ENCODE results near the gene GLIPR1L2. TPM values are rescaled to one million over a fixed set of nuclear protein-coding genes. Genes with fewer than 3 reads are reported as not detected.

Gene GLIPR1L2
- total RNA-seq, 6 donors from 2014 or later = 0.34 to 9.4 (median 2.8) TPM

GRCh38 chr12:75446857-75447256, 56.0 kb downstream of the GLIPR1L2 start:
- Histone ChIP-seq H3K4me1 (no peaks in the 10 kb centered on the region), H3K27me3 (no peaks in the 10 kb centered on the region), H3K36me3 (no peaks in the 10 kb centered on the region), H3K9me3 (no peaks in the 10 kb centered on the region), H3K4me3 (no peak overlapping the region), H3K27ac (no peak overlapping the region)
- DNase-seq (no peak), ATAC-seq (ENCODE audit: low FRiP score in 2 of 2) (no peak)
- TF ChIP-seq POLR2AphosphoS5 (IDR thresholded peaks at IDR 0.05) = no peak
- no peak for TF ChIP-seq CTCF (IDR thresholded peaks at IDR 0.05)
- no peak for TF ChIP-seq EP300 (IDR thresholded peaks at IDR 0.05)
- TF ChIP-seq POLR2A (IDR thresholded peaks at IDR 0.05) = no peak

GRCh38 chr12:75447691-75448393, 57.0 kb downstream of the GLIPR1L2 start:
- H3K4me1 ChIP-seq = no peaks in the 10 kb centered on the region
- H3K9me3 ChIP-seq = no peaks in the 10 kb centered on the region
- H3K4me3 ChIP-seq = no peak overlapping the region
- ATAC-seq (ENCODE audit: low FRiP score in 2 of 2) (no peak), DNase-seq (no peak)
- no peaks in the 10 kb centered on the region for H3K36me3 ChIP-seq
- 75 to 85% methylated on average over 4 of the region's 4 CpGs for WGBS, 2 donors
- no peaks in the 10 kb centered on the region for H3K27me3 ChIP-seq
- TF ChIP-seq EP300 (IDR thresholded peaks at IDR 0.05) (no peak), POLR2A (IDR thresholded peaks at IDR 0.05) (no peak), POLR2AphosphoS5 (IDR thresholded peaks at IDR 0.05) (no peak), CTCF (IDR thresholded peaks at IDR 0.05) (no peak)
- no peak overlapping the region for H3K27ac ChIP-seq

GRCh38 chr12:75452675-75453330, 61.9 kb downstream of the GLIPR1L2 start:
- Histone ChIP-seq H3K36me3 (no peaks in the 10 kb centered on the region), H3K27ac (no peak overlapping the region), H3K9me3 (peaks cover 0 to 3% (median 1%) of the 10 kb centered on the region in 4 donors), H3K27me3 (no peaks in the 10 kb centered on the region), H3K4me3 (no peak overlapping the region), H3K4me1 (no peaks in the 10 kb centered on the region)
- ATAC-seq (ENCODE audit: low FRiP score in 2 of 2) (no peak), DNase-seq (no peak)
- WGBS, 2 donors = 77 to 82% methylated on average over 3 of the region's 3 CpGs
- no peak for TF ChIP-seq POLR2AphosphoS5 (IDR thresholded peaks at IDR 0.05)
- no peak for TF ChIP-seq POLR2A (IDR thresholded peaks at IDR 0.05)
- no peak for TF ChIP-seq CTCF (IDR thresholded peaks at IDR 0.05)
- no peak for TF ChIP-seq EP300 (IDR thresholded peaks at IDR 0.05)

- DNase-seq = no peak
- no peaks in the 10 kb centered on the region for H3K27me3 ChIP-seq
- no peak overlapping the region for H3K4me3 ChIP-seq
- peaks cover 0 to 6% (median 3%) of the 10 kb centered on the region in 4 donors for H3K9me3 ChIP-seq
- H3K27ac ChIP-seq = no peak overlapping the region
- peak in 1 of 2 donors; percentile 39 for ATAC-seq (ENCODE audit: low FRiP score in 2 of 2)
- no peaks in the 10 kb centered on the region for H3K36me3 ChIP-seq
- WGBS, 2 donors = 81 to 86% methylated on average over 5 of the region's 5 CpGs
- H3K4me1 ChIP-seq = no peaks in the 10 kb centered on the region
- TF ChIP-seq POLR2AphosphoS5 (IDR thresholded peaks at IDR 0.05) (no peak), EP300 (IDR thresholded peaks at IDR 0.05) (no peak), POLR2A (IDR thresholded peaks at IDR 0.05) (no peak), CTCF (IDR thresholded peaks at IDR 0.05) (no peak)
Measured at GRCh38 chr12:75455839-75456238, 65.0 kb downstream of the GLIPR1L2 start.
